Gastrocnemius medialis (tissue), 4 donors: ENCODE measurements around the gene NAXD.

Experiments
- POLR2A ChIP-seq, 2 donors: fragments of 450-650 bp; IDR thresholded peaks; one replicate each; pipeline ENCODE4 v1.6.1; 2017; ENCODE audit warnings: antibody characterized with exemption in 2 of 2, mild to moderate bottlenecking in 2 of 2, moderate library complexity in 2 of 2
- TF ChIP-seq, protein P1 (sequence below), 5 experiments: fragments of 450-650 bp in 3 of 5; fragments of 200-600 bp in 2 of 5; sonication (generic) in 2 of 5; IDR thresholded peaks in 4 of 5; conservative IDR thresholded peaks in 1 of 5; 1 replicate in 4 of 5; 2 replicates in 1 of 5; pipeline ENCODE4 v1.5.1; 2016 to 2019; ENCODE audit warnings: antibody characterized with exemption in 5 of 5, mild to moderate bottlenecking in 3 of 5, moderate library complexity in 3 of 5

DNA sequence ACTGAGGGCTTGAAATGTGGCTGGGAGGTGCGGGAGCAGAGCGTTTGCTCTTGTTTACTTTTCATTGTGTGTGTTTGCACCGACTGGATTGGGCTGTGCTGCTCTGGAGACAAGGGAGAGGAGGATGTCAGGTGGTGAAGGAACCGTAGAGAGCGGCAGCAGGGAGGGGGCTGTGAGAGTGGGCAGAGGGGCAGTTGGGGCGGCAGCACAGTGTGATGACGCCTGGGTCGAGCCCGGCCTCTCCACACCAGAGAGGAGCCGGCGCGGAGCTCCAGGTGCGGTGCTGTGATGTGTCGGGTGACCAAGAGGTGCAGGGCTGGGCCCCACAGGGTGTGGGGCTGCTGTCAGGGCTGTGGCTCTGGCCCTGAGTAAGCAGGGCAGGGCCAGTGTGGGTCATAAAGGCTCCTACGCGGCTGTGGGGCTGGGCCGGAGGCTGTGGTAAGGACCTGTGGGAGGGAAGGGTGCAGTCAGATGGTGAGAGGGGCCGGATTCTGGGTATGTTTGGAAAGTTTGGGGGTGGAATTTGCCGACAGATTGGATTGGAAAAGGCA is 10.5 kb downstream of the NAXD start:
- TF ChIP-seq, protein P1, sequence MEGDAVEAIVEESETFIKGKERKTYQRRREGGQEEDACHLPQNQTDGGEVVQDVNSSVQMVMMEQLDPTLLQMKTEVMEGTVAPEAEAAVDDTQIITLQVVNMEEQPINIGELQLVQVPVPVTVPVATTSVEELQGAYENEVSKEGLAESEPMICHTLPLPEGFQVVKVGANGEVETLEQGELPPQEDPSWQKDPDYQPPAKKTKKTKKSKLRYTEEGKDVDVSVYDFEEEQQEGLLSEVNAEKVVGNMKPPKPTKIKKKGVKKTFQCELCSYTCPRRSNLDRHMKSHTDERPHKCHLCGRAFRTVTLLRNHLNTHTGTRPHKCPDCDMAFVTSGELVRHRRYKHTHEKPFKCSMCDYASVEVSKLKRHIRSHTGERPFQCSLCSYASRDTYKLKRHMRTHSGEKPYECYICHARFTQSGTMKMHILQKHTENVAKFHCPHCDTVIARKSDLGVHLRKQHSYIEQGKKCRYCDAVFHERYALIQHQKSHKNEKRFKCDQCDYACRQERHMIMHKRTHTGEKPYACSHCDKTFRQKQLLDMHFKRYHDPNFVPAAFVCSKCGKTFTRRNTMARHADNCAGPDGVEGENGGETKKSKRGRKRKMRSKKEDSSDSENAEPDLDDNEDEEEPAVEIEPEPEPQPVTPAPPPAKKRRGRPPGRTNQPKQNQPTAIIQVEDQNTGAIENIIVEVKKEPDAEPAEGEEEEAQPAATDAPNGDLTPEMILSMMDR (IDR thresholded peaks at IDR 0.05 in 4 of 5, conservative IDR thresholded peaks at IDR 0.05 in 1 of 5) = no peak
- TF ChIP-seq POLR2A (IDR thresholded peaks at IDR 0.05) = no peak
